ENCODE data around the gene PICALM. TPM values are rescaled to one million over a fixed set of nuclear protein-coding genes. Genes with fewer than 3 reads are reported as not detected.

PICALM gene
- total RNA-seq, 1 donor from 2014 or later: 328 TPM

- no peak overlapping the region for H3K4me3 Mint-ChIP-seq (ENCODE audit: unreplicated experiment)
- peak overlapping the region; percentile 34 for H3K27ac Mint-ChIP-seq (ENCODE audit: unreplicated experiment)
Measured at GRCh38 chr11:85967457-85967856, 101.4 kb downstream of the PICALM start.

GRCh38 chr11:85965202-85965601, 103.7 kb downstream of the PICALM start:
- H3K36me3 Mint-ChIP-seq (ENCODE audit: low read depth): peaks cover 39% of the 10 kb centered on the region
- no peak for TF ChIP-seq CTCF (IDR thresholded peaks at IDR 0.05)
- peak overlapping the region; percentile 53 for H3K27ac Mint-ChIP-seq (ENCODE audit: unreplicated experiment)
- no peaks in the 10 kb centered on the region for H3K9me3 Mint-ChIP-seq (ENCODE audit: low read depth)
- no peak for DNase-seq (ENCODE audit: low spot score)
- peaks cover 59% of the 10 kb centered on the region for H3K4me1 Mint-ChIP-seq (ENCODE audit: low read depth)
- H3K27me3 Mint-ChIP-seq (ENCODE audit: low read depth): no peaks in the 10 kb centered on the region
- no peak overlapping the region for H3K4me3 Mint-ChIP-seq (ENCODE audit: unreplicated experiment)

More at GRCh38 chr11:85967457-85967856, 101.4 kb downstream of the PICALM start:
- H3K4me1 Mint-ChIP-seq (ENCODE audit: low read depth): peaks cover 37% of the 10 kb centered on the region
- peaks cover 35% of the 10 kb centered on the region for H3K36me3 Mint-ChIP-seq (ENCODE audit: low read depth)
- H3K27me3 Mint-ChIP-seq (ENCODE audit: low read depth): no peaks in the 10 kb centered on the region
- no peak for TF ChIP-seq CTCF (IDR thresholded peaks at IDR 0.05)
- no peak for DNase-seq (ENCODE audit: low spot score)
- no peaks in the 10 kb centered on the region for H3K9me3 Mint-ChIP-seq (ENCODE audit: low read depth)

GRCh38 chr11:85961930-85962363, 106.9 kb downstream of the PICALM start:
- Mint-ChIP-seq H3K36me3 (ENCODE audit: low read depth) (peaks cover 45% of the 10 kb centered on the region), H3K27me3 (ENCODE audit: low read depth) (no peaks in the 10 kb centered on the region), H3K4me1 (ENCODE audit: low read depth) (peaks cover 59% of the 10 kb centered on the region), H3K4me3 (ENCODE audit: unreplicated experiment) (no peak overlapping the region), H3K9me3 (ENCODE audit: low read depth) (no peaks in the 10 kb centered on the region), H3K27ac (ENCODE audit: unreplicated experiment) (peak overlapping the region; percentile 58)
- no peak for DNase-seq (ENCODE audit: low spot score)
- no peak for TF ChIP-seq CTCF (IDR thresholded peaks at IDR 0.05)

GRCh38 chr11:85961130-85961529, 107.8 kb downstream of the PICALM start:
- DNase-seq (ENCODE audit: low spot score): no peak
- Mint-ChIP-seq H3K9me3 (ENCODE audit: low read depth) (no peaks in the 10 kb centered on the region), H3K4me1 (ENCODE audit: low read depth) (peaks cover 67% of the 10 kb centered on the region), H3K4me3 (ENCODE audit: unreplicated experiment) (no peak overlapping the region), H3K27ac (ENCODE audit: unreplicated experiment) (peak overlapping the region; percentile 61), H3K36me3 (ENCODE audit: low read depth) (peaks cover 49% of the 10 kb centered on the region), H3K27me3 (ENCODE audit: low read depth) (no peaks in the 10 kb centered on the region)
- TF ChIP-seq CTCF (IDR thresholded peaks at IDR 0.05): no peak

- TF ChIP-seq CTCF (IDR thresholded peaks at IDR 0.05): no peak
- peaks cover 72% of the 10 kb centered on the region for H3K4me1 Mint-ChIP-seq (ENCODE audit: low read depth)
- H3K27me3 Mint-ChIP-seq (ENCODE audit: low read depth): no peaks in the 10 kb centered on the region
- H3K36me3 Mint-ChIP-seq (ENCODE audit: low read depth): peaks cover 47% of the 10 kb centered on the region
- no peak for DNase-seq (ENCODE audit: low spot score)
- peak overlapping the region; percentile 63 for H3K27ac Mint-ChIP-seq (ENCODE audit: unreplicated experiment)
- no peak overlapping the region for H3K4me3 Mint-ChIP-seq (ENCODE audit: unreplicated experiment)
- H3K9me3 Mint-ChIP-seq (ENCODE audit: low read depth): no peaks in the 10 kb centered on the region
Measured at GRCh38 chr11:85960678-85961077, 108.2 kb downstream of the PICALM start.
